ENCODE measurements around the gene EVL.

GRCh38 chr14:100105357-100106169 lies 40.3 kb downstream of the EVL start:
- TF ChIP-seq SPI1 (IDR thresholded peaks at IDR 0.05; ENCODE audit: low read depth, low read length) (no peak), TAF1 (IDR thresholded peaks at IDR 0.05; ENCODE audit: low read depth, low read length) (no peak), POLR2A (IDR thresholded peaks at IDR 0.05; ENCODE audit: low read depth, low read length) (no peak), POLR2AphosphoS5 (IDR thresholded peaks at IDR 0.05; ENCODE audit: low read depth, low read length) (no peak), PAX5 (IDR thresholded peaks at IDR 0.05; ENCODE audit: insufficient read depth, low read length, severe bottlenecking) (no peak), POU2F2 (IDR thresholded peaks at IDR 0.05; ENCODE audit: low read depth, low read length) (no peak)

Data from GM12891 (cell line).